Activated naive CD8-positive, alpha-beta T cell treated with anti-CD3 and anti-CD28 coated beads, Interleukin-2, amount 50 U/mL, for 24 hours (primary cell): ENCODE measurements around the gene DEAF1.

ENCODE experiments used
- ATAC-seq: fragments of 150-1000 bp; cut with Tn5 transposase; one replicate; pipeline ENCODE4 v1.10.0; 2021
- DNase-seq: peaks from one replicate; pipeline ENCODE4 v3.0.0; 2021
- H3K27ac Mint-ChIP-seq: one replicate; pipeline ENCODE4 v1.8.0; 2021; ENCODE audit warnings: mild to moderate bottlenecking, mixed read lengths
- H3K27me3 Mint-ChIP-seq: one replicate; pipeline ENCODE4 v1.8.0; 2021; ENCODE audit warnings: mixed read lengths
- H3K36me3 Mint-ChIP-seq: one replicate; pipeline ENCODE4 v1.8.0; 2021; ENCODE audit warnings: low read depth, mixed read lengths
- H3K4me1 Mint-ChIP-seq: one replicate; pipeline ENCODE4 v1.8.0; 2021; ENCODE audit warnings: mixed read lengths
- H3K4me3 Mint-ChIP-seq: one replicate; pipeline ENCODE4 v1.8.0; 2021; ENCODE audit warnings: mild to moderate bottlenecking, moderate library complexity, mixed read lengths
- H3K9me3 Mint-ChIP-seq: one replicate; pipeline ENCODE4 v1.8.0; 2021; ENCODE audit warnings: mixed read lengths

Gene DEAF1

DNA sequence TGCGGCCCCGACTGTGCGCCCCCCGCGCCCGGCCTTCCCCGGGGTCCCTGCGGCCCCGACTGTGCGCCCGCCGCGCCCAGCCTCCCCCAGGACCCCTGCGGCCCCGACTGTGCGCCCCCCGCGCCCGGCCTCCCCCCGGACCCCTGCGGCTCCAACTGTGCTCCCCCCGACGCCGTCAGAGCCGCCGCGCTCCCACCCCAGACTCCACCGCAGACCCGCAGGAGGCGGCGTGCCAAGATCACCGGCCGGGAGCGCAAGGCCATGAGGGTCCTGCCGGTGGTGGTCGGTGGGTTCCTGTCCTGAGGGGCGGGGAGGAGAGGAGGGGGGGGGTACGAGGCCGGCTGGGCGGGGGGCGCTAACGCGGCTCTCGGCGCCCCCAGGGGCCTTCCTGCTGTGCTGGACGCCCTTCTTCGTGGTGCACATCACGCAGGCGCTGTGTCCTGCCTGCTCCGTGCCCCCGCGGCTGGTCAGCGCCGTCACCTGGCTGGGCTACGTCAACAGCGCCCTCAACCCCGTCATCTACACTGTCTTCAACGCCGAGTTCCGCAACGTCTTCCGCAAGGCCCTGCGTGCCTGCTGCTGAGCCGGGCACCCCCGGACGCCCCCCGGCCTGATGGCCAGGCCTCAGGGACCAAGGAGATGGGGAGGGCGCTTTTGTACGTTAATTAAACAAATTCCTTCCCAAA lies 54.9 kb downstream of the DEAF1 start:
- H3K36me3 Mint-ChIP-seq: peaks cover 4% of the 10 kb centered on the region
- no peak overlapping the region for H3K4me3 Mint-ChIP-seq
- DNase-seq: no peak
- peaks cover 17% of the 10 kb centered on the region for H3K4me1 Mint-ChIP-seq
- no peak for ATAC-seq
- no peak overlapping the region for H3K27ac Mint-ChIP-seq
- peaks cover 26% of the 10 kb centered on the region for H3K27me3 Mint-ChIP-seq
- H3K9me3 Mint-ChIP-seq: no peaks in the 10 kb centered on the region

- H3K36me3 Mint-ChIP-seq: peaks cover 4% of the 10 kb centered on the region
- no peaks in the 10 kb centered on the region for H3K9me3 Mint-ChIP-seq
- DNase-seq: no peak
- ATAC-seq: no peak
- no peak overlapping the region for H3K4me3 Mint-ChIP-seq
- H3K27ac Mint-ChIP-seq: no peak overlapping the region
- H3K4me1 Mint-ChIP-seq: peaks cover 17% of the 10 kb centered on the region
- peaks cover 26% of the 10 kb centered on the region for H3K27me3 Mint-ChIP-seq
Measured at GRCh38 chr11:639332-639955, 55.6 kb downstream of the DEAF1 start.

DNA sequence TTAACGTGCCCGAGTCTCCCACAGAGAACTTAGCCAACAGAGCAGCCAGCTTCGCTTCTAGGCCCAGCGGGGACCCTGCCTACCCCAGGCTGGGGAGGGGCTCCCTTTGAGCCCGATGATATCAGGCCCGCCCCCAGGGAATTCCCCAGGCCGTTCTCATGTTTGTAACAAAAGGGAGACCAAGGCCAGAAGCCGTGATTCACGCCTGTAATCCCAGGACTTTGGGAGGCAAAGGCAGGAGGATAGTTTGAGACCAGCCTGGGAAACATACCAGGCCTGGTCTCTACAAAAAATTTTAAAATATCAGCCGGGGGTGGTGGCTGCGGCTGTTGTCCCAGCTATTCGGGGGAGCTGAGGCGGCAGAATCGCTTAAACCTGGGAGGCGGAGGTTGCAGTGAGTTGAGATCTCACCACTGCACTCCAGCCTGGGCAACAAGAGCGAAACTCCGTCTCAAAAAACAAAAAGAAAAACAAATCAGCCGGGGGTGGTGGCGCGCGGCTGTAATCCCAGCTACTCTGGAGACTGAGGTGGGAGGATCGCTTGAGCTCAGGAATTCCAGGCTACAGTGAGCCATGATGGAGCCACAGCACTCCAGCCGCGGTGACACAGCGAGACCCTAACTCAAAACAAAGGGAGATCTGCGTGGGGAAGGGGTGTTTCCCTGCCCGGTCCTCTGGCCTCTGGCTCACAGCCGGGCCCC lies 56.2 kb downstream of the DEAF1 start:
- H3K4me3 Mint-ChIP-seq: no peak overlapping the region
- no peak for ATAC-seq
- H3K9me3 Mint-ChIP-seq: no peaks in the 10 kb centered on the region
- peaks cover 4% of the 10 kb centered on the region for H3K36me3 Mint-ChIP-seq
- peaks cover 26% of the 10 kb centered on the region for H3K27me3 Mint-ChIP-seq
- H3K4me1 Mint-ChIP-seq: peaks cover 17% of the 10 kb centered on the region
- H3K27ac Mint-ChIP-seq: no peak overlapping the region
- no peak for DNase-seq

GRCh38 chr11:637593-638521 lies 57.2 kb downstream of the DEAF1 start:
- peaks cover 17% of the 10 kb centered on the region for H3K4me1 Mint-ChIP-seq
- no peak for ATAC-seq
- no peak for DNase-seq
- no peaks in the 10 kb centered on the region for H3K9me3 Mint-ChIP-seq
- peaks cover 4% of the 10 kb centered on the region for H3K36me3 Mint-ChIP-seq
- H3K27ac Mint-ChIP-seq: no peak overlapping the region
- H3K27me3 Mint-ChIP-seq: peaks cover 26% of the 10 kb centered on the region
- peak overlapping the region; percentile 8 for H3K4me3 Mint-ChIP-seq

DNA sequence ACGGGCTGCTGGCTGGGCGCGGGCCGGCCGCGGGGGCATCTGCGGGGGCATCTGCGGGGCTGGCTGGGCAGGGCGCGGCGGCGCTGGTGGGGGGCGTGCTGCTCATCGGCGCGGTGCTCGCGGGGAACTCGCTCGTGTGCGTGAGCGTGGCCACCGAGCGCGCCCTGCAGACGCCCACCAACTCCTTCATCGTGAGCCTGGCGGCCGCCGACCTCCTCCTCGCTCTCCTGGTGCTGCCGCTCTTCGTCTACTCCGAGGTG lies 57.8 kb downstream of the DEAF1 start:
- Mint-ChIP-seq H3K27ac (no peak overlapping the region), H3K27me3 (peaks cover 26% of the 10 kb centered on the region), H3K36me3 (peaks cover 4% of the 10 kb centered on the region), H3K4me1 (peaks cover 17% of the 10 kb centered on the region), H3K9me3 (no peaks in the 10 kb centered on the region), H3K4me3 (peak overlapping the region; percentile 8)
- ATAC-seq: no peak
- DNase-seq: no peak

GRCh38 chr11:636511-637332 lies 58.3 kb downstream of the DEAF1 start, which contains the start of gene DRD4:
DRD4 (plus strand) TSS chr11:637269; CDS start chr11:637305, 36 bp downstream.
- DNase-seq (no peak), ATAC-seq (no peak)
- H3K9me3 Mint-ChIP-seq: no peaks in the 10 kb centered on the region
- H3K4me1 Mint-ChIP-seq: peaks cover 17% of the 10 kb centered on the region
- H3K27me3 Mint-ChIP-seq: peaks cover 26% of the 10 kb centered on the region
- no peak within 1 kb of the TSS for H3K27ac Mint-ChIP-seq
- H3K36me3 Mint-ChIP-seq: peaks cover 4% of the 10 kb centered on the region
- peak within 1 kb of the TSS; percentile 8 for H3K4me3 Mint-ChIP-seq

DNA sequence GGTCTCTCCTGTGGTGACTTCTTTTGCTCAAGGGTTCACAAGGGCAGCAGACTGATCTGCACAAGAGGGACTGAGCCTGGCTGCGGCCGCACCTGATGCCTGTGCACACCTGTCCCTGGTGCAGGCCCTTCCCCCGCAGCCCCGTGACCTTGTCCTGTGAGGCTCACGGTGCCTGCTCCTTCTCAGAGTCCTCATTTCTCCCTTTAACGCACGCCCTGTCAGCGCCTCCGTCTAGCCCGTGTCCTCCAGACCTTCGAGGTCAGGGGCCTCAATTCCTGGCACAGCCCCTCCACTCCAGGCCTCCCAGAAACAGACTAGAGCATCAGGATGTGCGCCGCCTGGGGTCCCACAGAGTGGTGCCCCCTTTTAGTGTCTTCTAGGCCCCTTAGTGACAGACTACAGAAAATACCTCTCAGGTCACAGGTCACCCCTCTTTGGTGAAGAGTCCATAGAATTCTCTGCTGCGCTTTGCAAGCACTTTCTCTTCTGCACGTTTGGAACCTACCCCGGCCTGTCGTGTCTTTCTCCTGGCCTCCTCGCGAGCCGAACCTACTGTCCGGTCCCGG lies 59.0 kb downstream of the DEAF1 start:
- Mint-ChIP-seq H3K4me3 (no peak overlapping the region), H3K9me3 (no peaks in the 10 kb centered on the region), H3K4me1 (peaks cover 17% of the 10 kb centered on the region), H3K27ac (no peak overlapping the region), H3K27me3 (peaks cover 26% of the 10 kb centered on the region), H3K36me3 (peaks cover 4% of the 10 kb centered on the region)
- ATAC-seq (no peak), DNase-seq (no peak)

- H3K27ac Mint-ChIP-seq: no peak overlapping the region
- DNase-seq (no peak), ATAC-seq (no peak)
- H3K36me3 Mint-ChIP-seq: peaks cover 2% of the 10 kb centered on the region
- peaks cover 26% of the 10 kb centered on the region for H3K4me1 Mint-ChIP-seq
- no peaks in the 10 kb centered on the region for H3K9me3 Mint-ChIP-seq
- peaks cover 13% of the 10 kb centered on the region for H3K27me3 Mint-ChIP-seq
- no peak overlapping the region for H3K4me3 Mint-ChIP-seq
Measured at GRCh38 chr11:630871-631270, 64.2 kb downstream of the DEAF1 start.

DNA sequence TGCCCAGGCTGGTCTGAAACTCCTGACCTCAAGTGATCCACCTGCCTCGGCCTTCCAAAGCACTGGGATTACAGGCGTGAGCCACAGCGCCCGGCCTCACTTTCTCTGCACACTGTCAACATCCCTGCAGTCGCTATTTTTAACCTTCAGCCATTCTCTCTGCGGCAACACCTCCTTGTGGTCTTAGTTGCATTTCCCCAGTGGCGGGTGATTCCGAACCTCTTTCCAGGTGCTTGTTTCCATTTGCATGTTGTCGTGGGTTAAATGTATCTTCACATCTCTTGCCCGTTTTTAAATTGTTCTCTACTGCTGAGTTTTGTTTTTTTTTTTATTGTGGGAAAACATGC lies 65.8 kb downstream of the DEAF1 start:
- ATAC-seq (peak; percentile 47), DNase-seq (no peak)
- H3K4me3 Mint-ChIP-seq: peak overlapping the region; percentile 22
- H3K9me3 Mint-ChIP-seq: no peaks in the 10 kb centered on the region
- H3K36me3 Mint-ChIP-seq: peaks cover 2% of the 10 kb centered on the region
- H3K4me1 Mint-ChIP-seq: peaks cover 23% of the 10 kb centered on the region
- peaks cover 13% of the 10 kb centered on the region for H3K27me3 Mint-ChIP-seq
- peak overlapping the region; percentile 73 for H3K27ac Mint-ChIP-seq

DNA sequence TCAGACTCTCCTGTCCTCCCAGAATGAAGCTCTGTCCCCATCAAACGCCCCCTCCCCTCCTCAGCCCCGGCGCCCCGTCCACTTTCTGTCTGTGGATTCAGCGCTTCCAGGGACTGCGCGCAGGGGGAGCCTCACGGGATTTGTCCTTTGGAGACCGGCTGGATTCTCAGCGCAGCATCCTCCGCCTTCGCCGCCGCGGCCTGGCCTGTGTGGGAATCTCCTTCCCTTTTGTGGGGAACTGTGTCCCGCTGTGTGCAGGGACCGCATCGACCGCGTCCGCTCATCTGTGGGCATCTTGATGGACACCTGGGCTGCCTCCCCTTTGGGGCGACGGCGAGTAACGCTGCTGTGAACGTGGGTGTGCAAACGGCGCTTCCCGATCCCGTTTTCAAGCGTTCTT lies 67.0 kb downstream of the DEAF1 start:
- no peak overlapping the region for H3K27ac Mint-ChIP-seq
- peaks cover 2% of the 10 kb centered on the region for H3K36me3 Mint-ChIP-seq
- peaks cover 13% of the 10 kb centered on the region for H3K27me3 Mint-ChIP-seq
- ATAC-seq (no peak), DNase-seq (no peak)
- no peaks in the 10 kb centered on the region for H3K9me3 Mint-ChIP-seq
- peak overlapping the region; percentile 22 for H3K4me3 Mint-ChIP-seq
- H3K4me1 Mint-ChIP-seq: peaks cover 23% of the 10 kb centered on the region

DNA sequence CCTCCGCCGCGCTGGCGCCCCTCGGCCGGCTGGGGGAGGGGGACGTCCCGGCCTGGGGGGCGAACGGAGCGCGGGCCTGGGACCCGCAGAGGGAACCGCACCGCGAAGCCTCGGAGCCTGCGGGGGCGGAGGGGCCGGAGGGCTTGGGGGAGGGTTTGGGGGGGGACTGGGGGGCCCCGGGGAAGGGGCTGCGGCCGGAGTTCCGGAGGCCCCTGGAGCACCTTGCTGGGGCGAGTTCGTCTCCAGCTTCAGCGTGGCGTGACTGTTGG lies 67.8 kb downstream of the DEAF1 start:
- peaks cover 23% of the 10 kb centered on the region for H3K4me1 Mint-ChIP-seq
- H3K27ac Mint-ChIP-seq: no peak overlapping the region
- H3K36me3 Mint-ChIP-seq: peaks cover 2% of the 10 kb centered on the region
- peaks cover 13% of the 10 kb centered on the region for H3K27me3 Mint-ChIP-seq
- ATAC-seq (no peak), DNase-seq (no peak)
- no peaks in the 10 kb centered on the region for H3K9me3 Mint-ChIP-seq
- H3K4me3 Mint-ChIP-seq: no peak overlapping the region

DNA sequence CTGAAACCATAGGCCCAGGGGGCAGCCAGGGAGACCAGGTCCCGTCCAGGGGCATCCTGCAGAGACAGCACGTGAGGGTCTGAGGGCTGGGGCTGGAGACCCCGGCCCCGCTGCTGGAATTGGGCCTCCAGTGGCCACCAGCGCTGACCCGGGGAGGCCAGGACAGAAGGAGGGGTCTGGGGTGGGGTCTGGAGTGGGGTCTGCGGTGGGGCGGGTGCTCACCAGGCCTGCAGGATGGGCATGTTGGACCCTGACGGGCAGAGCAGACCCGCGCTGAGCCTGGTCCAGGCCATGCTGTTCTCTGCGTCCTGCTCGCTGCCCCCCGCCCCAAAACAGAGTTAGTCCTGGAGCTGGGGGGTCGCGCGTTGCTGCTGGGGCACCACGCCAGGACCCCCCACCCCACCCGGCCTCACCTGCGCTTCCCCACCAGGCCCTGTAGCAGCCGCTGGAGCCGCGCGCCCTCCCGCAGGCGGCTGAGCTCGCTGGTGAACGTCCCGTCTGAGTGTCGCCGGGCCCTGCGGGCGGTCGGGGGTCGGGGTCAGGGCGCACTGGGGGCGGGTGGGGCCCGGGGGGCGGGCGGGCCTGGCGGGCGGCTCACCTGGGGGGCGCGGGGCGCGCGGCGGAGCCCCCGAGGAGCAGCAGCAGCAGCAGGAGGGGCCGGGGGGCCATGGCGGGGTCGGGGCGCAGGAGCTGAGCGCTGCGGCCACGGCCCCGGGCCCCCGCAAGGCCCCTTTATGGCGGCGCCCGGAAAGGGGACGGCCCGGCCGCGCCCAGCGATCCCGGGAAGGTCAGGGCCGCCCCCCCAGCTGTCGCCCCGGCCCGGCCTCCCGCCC lies 68.3 kb downstream of the DEAF1 start, which contains the start of gene SCT:
Gene SCT (minus strand): TSS at position 707 of the 833 bp plus-strand sequence. CDS start 38 bp downstream, at position 669.
- Mint-ChIP-seq H3K9me3 (no peaks in the 10 kb centered on the region), H3K27ac (no peak within 1 kb of the TSS), H3K4me3 (no peak within 1 kb of the TSS), H3K27me3 (peaks cover 13% of the 10 kb centered on the region), H3K36me3 (peaks cover 2% of the 10 kb centered on the region), H3K4me1 (peaks cover 23% of the 10 kb centered on the region)
- ATAC-seq (no peak), DNase-seq (peak; percentile 12)

GRCh38 chr11:625636-626268 lies 69.3 kb downstream of the DEAF1 start:
- Mint-ChIP-seq H3K9me3 (no peaks in the 10 kb centered on the region), H3K4me3 (no peak overlapping the region), H3K36me3 (peaks cover 2% of the 10 kb centered on the region), H3K27ac (no peak overlapping the region), H3K4me1 (peaks cover 23% of the 10 kb centered on the region), H3K27me3 (peaks cover 13% of the 10 kb centered on the region)
- no peak for DNase-seq
- no peak for ATAC-seq
